ENCODE measurements around the gene MPPED1.

MPPED1 gene

GRCh38 chr22:43498856-43499253 is 87.0 kb downstream of the MPPED1 start:
- no peak for DNase-seq (ENCODE audit: low spot score)

- DNase-seq (ENCODE audit: low spot score) = no peak
Observed at GRCh38 chr22:43500792-43501785, 89.3 kb downstream of the MPPED1 start.

- DNase-seq (ENCODE audit: low spot score) = no peak
Observed at GRCh38 chr22:43501878-43502277, 90.1 kb downstream of the MPPED1 start.

- no peak for DNase-seq (ENCODE audit: low spot score)
Observed at GRCh38 chr22:43502306-43502874, 90.6 kb downstream of the MPPED1 start.

GRCh38 chr22:43504068-43504467 is 92.3 kb downstream of the MPPED1 start:
- no peak for DNase-seq (ENCODE audit: low spot score)

GRCh38 chr22:43504666-43505261 is 93.0 kb downstream of the MPPED1 start:
- no peak for DNase-seq (ENCODE audit: low spot score)

- DNase-seq (ENCODE audit: low spot score) = no peak
Observed at GRCh38 chr22:43505423-43505822, 93.6 kb downstream of the MPPED1 start.

GRCh38 chr22:43505896-43506295 is 94.1 kb downstream of the MPPED1 start:
- DNase-seq (ENCODE audit: low spot score) = no peak

- no peak for DNase-seq (ENCODE audit: low spot score)
Observed at GRCh38 chr22:43506487-43506886, 94.7 kb downstream of the MPPED1 start.

- DNase-seq (ENCODE audit: low spot score) = no peak
Observed at GRCh38 chr22:43507235-43507634, 95.4 kb downstream of the MPPED1 start.

GRCh38 chr22:43508489-43508888 is 96.7 kb downstream of the MPPED1 start:
- no peak for DNase-seq (ENCODE audit: low spot score)

GRCh38 chr22:43509337-43509736 is 97.5 kb downstream of the MPPED1 start:
- DNase-seq (ENCODE audit: low spot score) = no peak

- DNase-seq (ENCODE audit: low spot score) = no peak
Observed at GRCh38 chr22:43510281-43511070, 98.7 kb downstream of the MPPED1 start.

- no peak for DNase-seq (ENCODE audit: low spot score)
Observed at GRCh38 chr22:43511276-43511910, 99.6 kb downstream of the MPPED1 start.

GRCh38 chr22:43512279-43512678 is 100.5 kb downstream of the MPPED1 start:
- DNase-seq (ENCODE audit: low spot score) = no peak

GRCh38 chr22:43514476-43515157 is 102.8 kb downstream of the MPPED1 start:
- DNase-seq (ENCODE audit: low spot score) = no peak

GRCh38 chr22:43515411-43515810 is 103.6 kb downstream of the MPPED1 start:
- DNase-seq (ENCODE audit: low spot score) = no peak

GRCh38 chr22:43515902-43516301 is 104.1 kb downstream of the MPPED1 start:
- DNase-seq (ENCODE audit: low spot score) = peak; percentile 31

- no peak for DNase-seq (ENCODE audit: low spot score)
Observed at GRCh38 chr22:43516386-43516785, 104.6 kb downstream of the MPPED1 start.

- DNase-seq (ENCODE audit: low spot score) = no peak
Observed at GRCh38 chr22:43516996-43517635, 105.3 kb downstream of the MPPED1 start.

- no peak for DNase-seq (ENCODE audit: low spot score)
Observed at GRCh38 chr22:43520632-43521039, 108.8 kb downstream of the MPPED1 start.
